GM21360 (cell line): ENCODE data around the gene PAH.
A peak's percentile ranks its signal among the peaks of the same experiment; 100 is the strongest.

Experiments used
- ATAC-seq: cut with Tn5 transposase; IDR thresholded peaks from one replicate; pipeline ENCODE4 v1.9.1; 2021; ENCODE audit warnings: mild to moderate bottlenecking, moderate library complexity; ENCODE audit not compliant: unreplicated experiment

PAH gene

GRCh38 chr12:102902093-102902492 lies 15.0 kb downstream of the PAH start:
- no peak for ATAC-seq

- ATAC-seq = no peak
Measured at GRCh38 chr12:102900389-102900788, 16.7 kb downstream of the PAH start.

- ATAC-seq = no peak
Measured at GRCh38 chr12:102896067-102896466, 21.0 kb downstream of the PAH start.

GRCh38 chr12:102891756-102892155 lies 25.3 kb downstream of the PAH start:
- ATAC-seq = no peak

- no peak for ATAC-seq
Measured at GRCh38 chr12:102888511-102888910, 28.5 kb downstream of the PAH start.

- no peak for ATAC-seq
Measured at GRCh38 chr12:102885043-102885932, 31.8 kb downstream of the PAH start.

GRCh38 chr12:102883204-102883799 lies 33.7 kb downstream of the PAH start:
- ATAC-seq = no peak

- no peak for ATAC-seq
Measured at GRCh38 chr12:102880783-102881182, 36.3 kb downstream of the PAH start.

- ATAC-seq = peak; percentile 66
Measured at GRCh38 chr12:102879144-102879763, 37.8 kb downstream of the PAH start.

GRCh38 chr12:102876883-102877282 lies 40.2 kb downstream of the PAH start:
- ATAC-seq = no peak

- no peak for ATAC-seq
Measured at GRCh38 chr12:102874819-102875218, 42.2 kb downstream of the PAH start.

- no peak for ATAC-seq
Measured at GRCh38 chr12:102873077-102873476, 44.0 kb downstream of the PAH start.

- ATAC-seq = no peak
Measured at GRCh38 chr12:102871014-102871413, 46.0 kb downstream of the PAH start.

GRCh38 chr12:102869571-102869970 lies 47.5 kb downstream of the PAH start:
- no peak for ATAC-seq

- no peak for ATAC-seq
Measured at GRCh38 chr12:102865821-102866615, 51.0 kb downstream of the PAH start.

- no peak for ATAC-seq
Measured at GRCh38 chr12:102862486-102862885, 54.6 kb downstream of the PAH start.

- no peak for ATAC-seq
Measured at GRCh38 chr12:102851246-102851645, 65.8 kb downstream of the PAH start.

- no peak for ATAC-seq
Measured at GRCh38 chr12:102849722-102850447, 67.2 kb downstream of the PAH start.

GRCh38 chr12:102848832-102849231 lies 68.2 kb downstream of the PAH start:
- ATAC-seq = no peak

- ATAC-seq = no peak
Measured at GRCh38 chr12:102847131-102847530, 69.9 kb downstream of the PAH start.
